ENCODE measurements around the gene GPM6B.
"Not testable (repeated sequence)": the region's sequence is repeated elsewhere in the genome, so short reads cannot be mapped to it uniquely, and the experiment has no call there.

DNA sequence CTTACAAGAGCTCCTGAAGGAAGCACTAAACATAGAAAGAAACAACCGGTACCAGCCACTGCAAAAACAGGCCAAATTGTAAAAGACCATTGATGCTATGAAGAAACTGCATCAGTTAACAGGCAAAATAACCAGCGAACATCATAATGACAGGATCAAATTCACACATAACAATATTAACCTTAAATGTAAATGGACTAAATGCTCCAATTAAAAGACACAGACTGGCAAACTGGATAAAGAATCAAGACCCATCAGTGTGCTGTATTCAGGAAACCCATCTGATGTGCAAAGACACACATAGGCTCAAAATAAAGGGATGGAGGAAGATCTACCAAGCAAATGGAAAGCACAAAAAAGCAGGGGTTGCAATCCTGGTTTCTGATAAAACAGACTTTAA, 90.3 kb downstream of the GPM6B start:
- TF ChIP-seq EZH2 (IDR thresholded peaks at IDR 0.05; ENCODE audit: borderline replicate concordance, insufficient read depth, low read length, poor library complexity, severe bottlenecking), result not testable (repeated sequence)
- TF ChIP-seq, protein P1, sequence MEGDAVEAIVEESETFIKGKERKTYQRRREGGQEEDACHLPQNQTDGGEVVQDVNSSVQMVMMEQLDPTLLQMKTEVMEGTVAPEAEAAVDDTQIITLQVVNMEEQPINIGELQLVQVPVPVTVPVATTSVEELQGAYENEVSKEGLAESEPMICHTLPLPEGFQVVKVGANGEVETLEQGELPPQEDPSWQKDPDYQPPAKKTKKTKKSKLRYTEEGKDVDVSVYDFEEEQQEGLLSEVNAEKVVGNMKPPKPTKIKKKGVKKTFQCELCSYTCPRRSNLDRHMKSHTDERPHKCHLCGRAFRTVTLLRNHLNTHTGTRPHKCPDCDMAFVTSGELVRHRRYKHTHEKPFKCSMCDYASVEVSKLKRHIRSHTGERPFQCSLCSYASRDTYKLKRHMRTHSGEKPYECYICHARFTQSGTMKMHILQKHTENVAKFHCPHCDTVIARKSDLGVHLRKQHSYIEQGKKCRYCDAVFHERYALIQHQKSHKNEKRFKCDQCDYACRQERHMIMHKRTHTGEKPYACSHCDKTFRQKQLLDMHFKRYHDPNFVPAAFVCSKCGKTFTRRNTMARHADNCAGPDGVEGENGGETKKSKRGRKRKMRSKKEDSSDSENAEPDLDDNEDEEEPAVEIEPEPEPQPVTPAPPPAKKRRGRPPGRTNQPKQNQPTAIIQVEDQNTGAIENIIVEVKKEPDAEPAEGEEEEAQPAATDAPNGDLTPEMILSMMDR (IDR thresholded peaks at IDR 0.05; ENCODE audit: poor library complexity, severe bottlenecking), result not testable (repeated sequence)
